K562 (cell line): ENCODE data around the gene CTSW. TPM values are rescaled to one million over a fixed set of nuclear protein-coding genes. Genes with fewer than 3 reads are reported as not detected.

Experiments used
- ATAC-seq: fragments of 200-7000 bp; cut with Tn5 transposase; 3 replicates; pipeline ENCODE4 v1.9.1; 2020; ENCODE audit warnings: moderate library complexity
- BruUV-seq: library from RNA; stranded (reverse); fragments of 400-500 nt; replicated peaks from 2 replicates; lab custom pipeline; 2021; lab: Mats Ljungman, UMichigan
- CTCF ChIA-PET: fragments of 300-600 bp; formaldehyde crosslinking; extraction: SDS; loops from one replicate; lab custom pipeline; 2021; ENCODE audit warnings: low intra/inter-chr PET ratio; lab: Yijun Ruan, JAX
- POLR2A ChIA-PET: fragments of 300-600, 350-650 bp; sonication (Branson Sonifier 250); formaldehyde crosslinking; extraction: SDS; loops from one replicate; lab custom pipeline; 2021; ENCODE audit warnings: antibody characterized with exemption, inconsistent platforms; lab: Yijun Ruan, JAX
- DNase-seq, 4 experiments: peaks; one replicate each; pipeline versions ENCODE4 v3.0.0 to v3.0.0-alpha.2; 2011 to 2018; ENCODE audit warnings: low spot score in 3 of 4, mixed read lengths in 3 of 4; ENCODE audit errors: extremely low read depth in 1 of 4
- FAIRE-seq: peaks from 2 replicates; lab custom pipeline; 2011; peaks lifted over from hg19 to GRCh38; lab: Jason Lieb, UNC
- H2AFZ ChIP-seq: 2 replicates; pipeline ENCODE4 v1.6.0; 2011; ENCODE audit warnings: low read depth, low read length, control low read depth, inconsistent platforms
- H3K27ac ChIP-seq: fragments of 200-600 bp; 3 replicates; pipeline ENCODE4 v1.8.0; 2011; ENCODE audit warnings: low read depth, mild to moderate bottlenecking, control low read depth, inconsistent platforms, low read length, moderate library complexity, mixed read lengths; ENCODE audit errors: extremely low read depth
- H3K27me3 ChIP-seq, 2 experiments: fragments of 300-600 bp in 1 of 2; 2 replicates in 1 of 2; 3 replicates in 1 of 2; pipeline versions ENCODE4 v1.6.0 to v1.8.0; 2011; ENCODE audit warnings: inconsistent platforms in 2 of 2, low read length in 2 of 2, mild to moderate bottlenecking in 1 of 2, mixed read lengths in 1 of 2, moderate library complexity in 1 of 2; ENCODE audit not compliant: control insufficient read depth in 2 of 2, insufficient read depth in 2 of 2
- H3K36me3 ChIP-seq: fragments of 300-600 bp; 3 replicates; pipeline ENCODE4 v1.8.0; 2011; ENCODE audit warnings: mild to moderate bottlenecking, low read length, inconsistent platforms; ENCODE audit not compliant: control insufficient read depth, insufficient read depth
- H3K4me1 ChIP-seq, 2 experiments: fragments of 200-600 bp in 1 of 2; replicated peaks in 1 of 2; 2 replicates in 1 of 2; 3 replicates in 1 of 2; pipeline versions ENCODE4 v1.5.1 to v1.8.0; 2011; ENCODE audit warnings: inconsistent platforms in 2 of 2, low read length in 2 of 2, mild to moderate bottlenecking in 1 of 2, mixed read lengths in 1 of 2, moderate library complexity in 1 of 2; ENCODE audit not compliant: control insufficient read depth in 2 of 2, insufficient read depth in 2 of 2
- H3K4me2 ChIP-seq: 2 replicates; pipeline ENCODE4 v1.6.1; 2011; ENCODE audit warnings: low read length, control low read depth, inconsistent platforms, mixed read lengths; ENCODE audit not compliant: insufficient read depth
- H3K4me3 ChIP-seq: fragments of 200-600 bp; sonication (generic), shearing (Covaris generic); 2 replicates; pipeline ENCODE4 v1.5.1; 2016; ENCODE audit warnings: control low read depth, inconsistent platforms
- H3K79me2 ChIP-seq: fragments of 200-600 bp; 3 replicates; pipeline ENCODE4 v1.8.0; 2011; ENCODE audit warnings: low read length, inconsistent platforms; ENCODE audit not compliant: control insufficient read depth, insufficient read depth
- H3K9ac ChIP-seq, 2 experiments: 2 replicates each; pipeline versions ENCODE4 v1.6.0 to v1.6.1; 2011; ENCODE audit warnings: low read depth in 2 of 2, low read length in 2 of 2, control low read depth in 1 of 2, inconsistent platforms in 1 of 2, mild to moderate bottlenecking in 1 of 2, mixed read lengths in 1 of 2; ENCODE audit not compliant: insufficient read depth in 1 of 2
- H3K9me1 ChIP-seq: one replicate; pipeline ENCODE4 v1.6.0; 2011; ENCODE audit warnings: inconsistent platforms, mild to moderate bottlenecking, low read length, moderate library complexity; ENCODE audit not compliant: control insufficient read depth, insufficient read depth
- H3K9me3 ChIP-seq: replicated peaks from 2 replicates; pipeline ENCODE4 v1.5.1; 2011; ENCODE audit warnings: low read depth, low read length, inconsistent platforms; ENCODE audit not compliant: control insufficient read depth, insufficient read depth
- H4K20me1 ChIP-seq: replicated peaks from 2 replicates; pipeline ENCODE4 v1.6.1; 2011; ENCODE audit warnings: low read length, inconsistent platforms, mixed read lengths; ENCODE audit not compliant: control insufficient read depth, insufficient read depth
- BRD4 ChIP-seq: fragments of 200-600 bp; sonication (generic); IDR thresholded peaks from 2 replicates; pipeline ENCODE4 v1.6.1; 2017; ENCODE audit warnings: inconsistent platforms
- CHD1 ChIP-seq: fragments of 200-600 bp; sonication (generic); IDR thresholded peaks from one replicate; pipeline ENCODE4 v1.6.1; 2012; ENCODE audit warnings: mild to moderate bottlenecking, moderate library complexity, low read length, inconsistent platforms
- CREB3 ChIP-seq: fragments of 450-650 bp; conservative IDR thresholded peaks from 2 replicates; pipeline ENCODE4 v1.6.1; 2016; ENCODE audit warnings: missing genetic modification characterization, low read depth, mild to moderate bottlenecking, missing compliant biosample characterization, moderate library complexity
- CTBP1 ChIP-seq: fragments of 450-650 bp; IDR thresholded peaks from 2 replicates; pipeline ENCODE4 v1.6.1; 2016; ENCODE audit warnings: borderline replicate concordance
- NKRF ChIP-seq: fragments of 450-650 bp; IDR thresholded peaks from 2 replicates; pipeline ENCODE4 v1.6.1; 2016; ENCODE audit warnings: borderline replicate concordance
- RB1 ChIP-seq: fragments of 450-650 bp; IDR thresholded peaks from 2 replicates; pipeline ENCODE4 v1.6.1; 2017; ENCODE audit warnings: low read depth, mild to moderate bottlenecking
- RBM14 ChIP-seq: fragments of 200-400 bp; formaldehyde crosslinking; IDR thresholded peaks from 2 replicates; pipeline ENCODE4 v1.6.1; 2018; ENCODE audit warnings: low read depth, mild to moderate bottlenecking, low read length, moderate library complexity, borderline replicate concordance; ENCODE audit not compliant: insufficient read depth
- WGBS: fragments of 100-300 bp; shearing (Covaris generic); methylation state at CpG from one replicate; pipeline ENCODE4 v1.1.6; 2016; ENCODE audit warnings: low coverage, mixed read lengths; ENCODE audit not compliant: insufficient coverage; ENCODE audit errors: missing lambda C conversion rate; 5-methylcytosine and 5-hydroxymethylcytosine counted together
- in situ Hi-C: fragments of 300-500 bp; cut with MboI; formaldehyde crosslinking; loops from 4 replicates; pipeline ENCODE4 v1.15.0; 2018; ENCODE audit warnings: inconsistent platforms, mixed read lengths
- intact Hi-C: fragments of 100-400 bp; cut with micrococcal nuclease; formaldehyde crosslinking; loops from 2 replicates; pipeline ENCODE4 v1.14.2; 2022
- polyA plus RNA-seq, 8 experiments: library from polyadenylated mRNA; depleted of rRNA in 4 of 8; stranded (reverse) in 5 of 8; unstranded in 3 of 8; fragments of >200 nt; fragmentation: Nextera tagmentation in 2 of 8; fragmentation: Illumina TruSeq in 1 of 8; extraction: Ambion mirVana in 2 of 8; extraction: Trizol in 1 of 8; gene quantifications; 2 replicates each; pipeline versions ENCODE4 v1.2.1 to v1.2.3, GENCODE V29; 2011 to 2014; ENCODE audit warnings: inconsistent platforms in 1 of 8, missing spikeins in 1 of 8
- total RNA-seq, 7 experiments: library from RNA; depleted of rRNA in 6 of 7; stranded (reverse); fragments of >200 nt in 6 of 7; fragmentation: Illumina TruSeq in 2 of 7; extraction: Trizol in 2 of 7; gene quantifications; 2 replicates each; pipeline versions ENCODE4 v1.2.1 to v1.2.3, GENCODE V29; 2011 to 2021; ENCODE audit warnings: low replicate concordance in 1 of 7

Gene CTSW
- total and polyA plus RNA-seq, 9 of the 15 experiments (the other 6 are each of a cell fraction or from before 2014, with no cell fraction given), result 0.04 TPM; not detected in 8

DNA sequence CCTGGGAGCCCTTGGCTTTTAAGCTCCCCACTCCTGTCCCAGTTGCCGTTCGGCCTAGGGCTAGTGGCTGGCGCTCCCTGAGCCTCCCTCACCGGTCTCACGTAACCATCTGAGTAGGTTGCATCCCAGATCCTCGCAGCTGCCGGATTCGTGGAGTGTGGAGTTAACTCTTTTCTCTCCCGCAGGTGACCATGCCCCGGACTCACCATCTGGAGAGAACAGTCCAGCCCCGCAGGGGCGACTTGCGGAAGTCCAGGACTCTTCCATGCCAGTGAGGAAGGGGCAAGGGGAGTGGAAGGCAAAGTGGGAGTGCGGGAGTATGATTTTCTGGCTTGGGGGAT is 18.5 kb upstream of the CTSW start:
- Histone ChIP-seq H3K9me3 (no peaks in the 10 kb centered on the region), H3K9ac (peak overlapping the region; percentile 99 to 100), H3K36me3 (peaks cover 57% of the 10 kb centered on the region), H3K9me1 (peaks cover 3% of the 10 kb centered on the region), H3K27ac (peak overlapping the region; percentile 96), H3K4me1 (peaks cover 13 to 76% of the 10 kb centered on the region in 2 experiments), H2AFZ (peak overlapping the region; percentile 32), H3K79me2 (peaks cover 45% of the 10 kb centered on the region), H3K4me3 (peak overlapping the region; percentile 95), H3K4me2 (peak overlapping the region; percentile 95), H4K20me1 (peaks cover 13% of the 10 kb centered on the region), H3K27me3 (no peaks in the 10 kb centered on the region; a peak in 1 of 5 replicates)
- ATAC-seq (no peak), DNase-seq (peak in 1 of 4 experiments; percentile 29), FAIRE-seq (no peak)
- no TSS peak for BruUV-seq
- in situ Hi-C loops, result no loop called here
- ChIA-PET POLR2A (interaction anchor here (0.7 to 5.6 kb wide), 12 partner anchors 8 to 788 kb away, joined by 3 to 151 read pairs (median 4); partner anchors contain the start of genes CCDC85B, FIBP and MALAT1), CTCF (no interaction called here)
- 2% methylated on average over 14 of the region's 14 CpGs for WGBS
- intact Hi-C loops, result no loop called here
- TF ChIP-seq CREB3 (tag) (no peak), CHD1 (peak; percentile 61), CTBP1 (no peak), BRD4 (peak; percentile 9; the same call in 1 of the 2 replicates), RB1 (peak; percentile 12; the same call in 1 of the 2 replicates), NKRF (0 out of 2 replicates have a peak, but pooled peaks have one; percentile 11), RBM14 (no peak)
